ENCODE results near the gene NAA60. TPM values are rescaled to one million over a fixed set of nuclear protein-coding genes. Genes with fewer than 3 reads are reported as not detected.

Gene NAA60
- total and polyA plus RNA-seq, 2 of the 13 experiments (the other 11 are each of a cell fraction or from before 2014, with no cell fraction given) = 14.7 to 32.0 TPM

GRCh38 chr16:3458852-3459361 is 15.4 kb downstream of the NAA60 start (continued):
- TF ChIP-seq GRHL1 (CRISPR knock-in tag; conservative IDR thresholded peaks at IDR 0.05) (no peak), NRL (CRISPR knock-in tag; IDR thresholded peaks at IDR 0.05; ENCODE audit: borderline replicate concordance) (no peak), MLLT10 (CRISPR knock-in tag; IDR thresholded peaks at IDR 0.05) (no peak), NFYC (CRISPR knock-in tag; IDR thresholded peaks at IDR 0.05) (no peak), NONO (IDR thresholded peaks at IDR 0.05) (no peak), NONO (CRISPR knock-in tag; conservative IDR thresholded peaks at IDR 0.05) (no peak; the same call in 1 of the 2 replicates), AFF4 (CRISPR knock-in tag; IDR thresholded peaks at IDR 0.05) (no peak), ZNF263 (CRISPR knock-in tag; IDR thresholded peaks at IDR 0.05) (no peak), RORA (CRISPR knock-in tag; IDR thresholded peaks at IDR 0.05) (no peak), ZNF761 (CRISPR knock-in tag; conservative IDR thresholded peaks at IDR 0.05) (no peak), NAIF1 (CRISPR knock-in tag; IDR thresholded peaks at IDR 0.05; ENCODE audit: borderline replicate concordance) (no peak), ZNF557 (CRISPR knock-in tag; IDR thresholded peaks at IDR 0.05) (no peak), ZFYVE20 (CRISPR knock-in tag; IDR thresholded peaks at IDR 0.05; ENCODE audit: borderline replicate concordance, low read depth) (no peak), ZBTB8A (CRISPR knock-in tag; IDR thresholded peaks at IDR 0.05; ENCODE audit: borderline replicate concordance, low read depth) (no peak), SRF (IDR thresholded peaks at IDR 0.05; ENCODE audit: low read depth, low read length) (no peak), PITX1 (CRISPR knock-in tag; IDR thresholded peaks at IDR 0.05) (no peak; the same call in 1 of the 2 replicates), HNF1A (IDR thresholded peaks at IDR 0.05; ENCODE audit: low read depth) (peak; percentile 95), HNF1A (CRISPR knock-in tag; IDR thresholded peaks at IDR 0.05; ENCODE audit: borderline replicate concordance) (peak; percentile 96), MAFF (IDR thresholded peaks at IDR 0.05; ENCODE audit: low read depth, low read length) (no peak), NR2F6 (IDR thresholded peaks at IDR 0.05) (no peak), NR2F6 (CRISPR knock-in tag; IDR thresholded peaks at IDR 0.05) (no peak), CHCHD3 (CRISPR knock-in tag; IDR thresholded peaks at IDR 0.05) (no peak), ZBTB3 (CRISPR knock-in tag; IDR thresholded peaks at IDR 0.05; ENCODE audit: borderline replicate concordance, low read depth) (no peak)
